Iris pigment epithelial cell (primary cell): ENCODE measurements around the gene OR5H2.

Experiments used
- DNase-seq: peaks from one replicate; pipeline ENCODE4 v3.0.0-alpha.2; 2011; ENCODE audit warnings: low read depth

The OR5H2 gene

DNA sequence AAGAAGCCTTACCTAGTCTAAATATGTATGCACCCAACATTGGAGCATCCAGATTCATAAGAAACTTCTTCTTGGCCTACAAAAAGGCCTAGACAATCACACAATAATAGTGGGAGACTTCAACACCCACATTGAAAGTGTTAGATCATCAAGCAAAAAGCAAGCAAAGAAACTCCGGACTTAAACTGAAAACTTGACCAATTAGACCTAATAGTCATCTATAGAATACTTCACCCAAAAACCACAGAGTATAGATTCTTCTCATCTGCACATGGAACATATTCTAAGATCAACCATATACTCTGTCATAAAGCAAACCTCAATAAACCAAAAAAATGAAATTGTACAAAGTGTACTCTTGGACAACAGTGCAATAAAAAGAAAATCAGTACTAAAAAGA lies 49.0 kb downstream of the OR5H2 start:
- DNase-seq: no peak
